ENCODE results near the gene ZNF827.

DNA sequence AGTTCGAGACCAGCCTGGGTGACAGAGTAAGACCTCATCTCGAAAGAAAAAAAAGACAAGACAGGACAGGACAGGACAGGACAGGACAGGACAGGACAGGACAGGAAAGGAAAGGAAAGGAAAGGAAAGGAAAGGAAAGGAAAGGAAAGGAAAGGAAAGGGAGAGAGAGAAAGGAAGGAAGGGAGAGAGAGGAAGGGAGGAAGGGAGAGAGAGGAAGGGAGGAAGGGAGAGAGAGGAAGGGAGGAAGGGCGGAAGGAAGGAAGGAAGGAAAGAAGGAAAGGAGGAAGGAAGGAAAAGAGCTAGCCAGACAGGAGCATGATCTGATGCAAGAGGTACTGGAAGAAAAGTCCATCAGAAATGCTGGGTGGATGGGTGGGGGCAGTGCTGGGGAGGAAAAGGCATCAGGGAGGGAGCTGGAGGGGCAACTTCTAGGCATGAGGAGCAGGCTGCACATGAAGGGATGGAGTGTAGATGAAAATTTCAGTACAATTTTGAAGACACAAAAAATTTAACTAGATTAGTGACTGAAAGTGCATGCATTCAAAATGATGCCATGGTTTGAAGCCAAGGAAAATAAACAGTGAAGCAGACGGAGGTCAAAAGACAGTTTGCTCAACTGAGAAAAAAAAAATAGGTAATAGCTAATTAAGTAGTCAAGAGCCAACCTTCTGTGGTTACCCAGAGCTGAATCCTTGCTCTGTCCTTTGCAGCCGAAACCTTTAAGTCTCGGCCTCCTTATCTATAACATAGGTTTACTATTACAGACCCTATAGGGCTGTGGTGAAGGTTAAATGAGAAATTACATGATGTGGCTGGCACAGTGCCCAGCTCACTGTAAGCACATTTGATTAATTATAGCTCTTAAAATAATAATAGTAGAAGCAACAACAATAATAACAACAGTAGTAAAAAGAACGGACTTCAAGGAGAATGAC is 59.9 kb downstream of the ZNF827 start:
- TF ChIP-seq EZH2 (IDR thresholded peaks at IDR 0.05; ENCODE audit: low read length, unreplicated experiment), result no peak
- TF ChIP-seq, protein P1, sequence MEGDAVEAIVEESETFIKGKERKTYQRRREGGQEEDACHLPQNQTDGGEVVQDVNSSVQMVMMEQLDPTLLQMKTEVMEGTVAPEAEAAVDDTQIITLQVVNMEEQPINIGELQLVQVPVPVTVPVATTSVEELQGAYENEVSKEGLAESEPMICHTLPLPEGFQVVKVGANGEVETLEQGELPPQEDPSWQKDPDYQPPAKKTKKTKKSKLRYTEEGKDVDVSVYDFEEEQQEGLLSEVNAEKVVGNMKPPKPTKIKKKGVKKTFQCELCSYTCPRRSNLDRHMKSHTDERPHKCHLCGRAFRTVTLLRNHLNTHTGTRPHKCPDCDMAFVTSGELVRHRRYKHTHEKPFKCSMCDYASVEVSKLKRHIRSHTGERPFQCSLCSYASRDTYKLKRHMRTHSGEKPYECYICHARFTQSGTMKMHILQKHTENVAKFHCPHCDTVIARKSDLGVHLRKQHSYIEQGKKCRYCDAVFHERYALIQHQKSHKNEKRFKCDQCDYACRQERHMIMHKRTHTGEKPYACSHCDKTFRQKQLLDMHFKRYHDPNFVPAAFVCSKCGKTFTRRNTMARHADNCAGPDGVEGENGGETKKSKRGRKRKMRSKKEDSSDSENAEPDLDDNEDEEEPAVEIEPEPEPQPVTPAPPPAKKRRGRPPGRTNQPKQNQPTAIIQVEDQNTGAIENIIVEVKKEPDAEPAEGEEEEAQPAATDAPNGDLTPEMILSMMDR (conservative IDR thresholded peaks at IDR 0.05; ENCODE audit: low read depth, low read length), result no peak

All from PC-3 (cell line).